GM11168 (cell line): ENCODE results near the gene OIT3.

ENCODE experiments used
- in situ Hi-C: fragments of 300-500 bp; cut with MboI; formaldehyde crosslinking; loops from one replicate; pipeline ENCODE4 v1.12.0; 2022; ENCODE audit warnings: low sequenced_read_pairs; ENCODE audit not compliant: unreplicated experiment

OIT3 gene

GRCh38 chr10:72946963-72947362, 53.4 kb downstream of the OIT3 start:
- in situ Hi-C loops: no loop called here

- in situ Hi-C loops: no loop called here
Measured at GRCh38 chr10:72948762-72949161, 55.2 kb downstream of the OIT3 start.

DNA sequence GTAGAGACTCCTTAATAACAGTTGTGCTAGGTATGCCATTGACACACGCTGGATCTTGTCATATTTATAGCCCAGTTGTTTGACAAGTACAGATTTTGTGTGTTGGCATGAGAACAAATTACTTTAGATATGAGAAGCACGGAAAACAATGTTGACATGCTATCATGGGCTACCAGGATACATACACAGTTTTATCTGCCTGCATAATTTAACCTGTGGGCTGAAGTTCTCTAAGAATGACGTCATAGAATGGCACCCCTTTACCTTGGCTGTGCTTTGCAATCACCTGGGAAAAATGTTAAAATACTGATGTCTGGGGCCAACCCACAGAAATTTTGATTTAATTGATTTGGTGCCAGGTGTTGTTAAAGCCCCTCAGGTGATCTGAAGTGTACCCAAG, 58.2 kb downstream of the OIT3 start:
- in situ Hi-C loops: no loop called here

DNA sequence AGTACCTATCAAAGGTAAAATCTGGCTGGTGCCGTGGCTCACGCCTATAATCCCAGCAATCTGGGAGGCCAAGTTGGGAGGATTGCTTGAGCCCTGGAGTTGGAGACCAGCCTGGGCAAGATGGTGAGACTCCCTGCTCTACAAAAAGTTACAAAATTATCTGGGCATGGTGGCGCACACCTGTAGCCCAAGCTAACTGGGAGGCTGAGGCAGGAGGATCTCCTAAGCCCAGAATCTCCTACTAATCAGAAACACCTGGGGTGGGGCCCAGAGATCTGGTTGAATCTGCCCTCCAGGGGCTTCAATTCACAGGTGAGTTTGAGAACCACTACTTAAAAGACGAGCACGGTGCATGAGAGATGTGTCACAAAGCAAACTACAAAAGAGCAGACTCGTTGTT, 58.6 kb downstream of the OIT3 start:
- in situ Hi-C loops: no loop called here

- in situ Hi-C loops: no loop called here
Measured at GRCh38 chr10:72952642-72953158, 59.2 kb downstream of the OIT3 start.

- in situ Hi-C loops: no loop called here
Measured at GRCh38 chr10:72953687-72954086, 60.1 kb downstream of the OIT3 start.

DNA sequence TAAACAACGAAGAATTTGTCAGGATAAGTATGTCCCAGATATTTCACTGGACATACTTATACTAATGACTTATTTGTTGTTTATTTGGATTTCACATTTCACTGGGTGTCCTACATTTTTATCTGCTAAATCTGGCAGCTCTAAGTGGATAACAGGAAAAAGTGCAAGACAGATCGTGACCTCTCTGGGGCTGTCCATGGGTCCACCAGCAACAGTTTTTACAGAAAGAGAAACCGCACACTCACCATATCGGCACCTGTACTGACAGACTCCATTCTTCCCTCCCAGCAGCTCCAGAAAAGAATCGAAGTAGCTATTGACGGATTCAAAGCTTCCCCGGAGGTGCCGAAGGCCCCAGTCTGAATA, 60.7 kb downstream of the OIT3 start:
- in situ Hi-C loops: no loop called here

GRCh38 chr10:72954596-72955554, 61.3 kb downstream of the OIT3 start, which contains the start of gene PLA2G12B:
TSS of gene PLA2G12B (minus strand) at chr10:72954806. CDS start at chr10:72954685, 121 bp downstream.
- in situ Hi-C loops: no loop called here

DNA sequence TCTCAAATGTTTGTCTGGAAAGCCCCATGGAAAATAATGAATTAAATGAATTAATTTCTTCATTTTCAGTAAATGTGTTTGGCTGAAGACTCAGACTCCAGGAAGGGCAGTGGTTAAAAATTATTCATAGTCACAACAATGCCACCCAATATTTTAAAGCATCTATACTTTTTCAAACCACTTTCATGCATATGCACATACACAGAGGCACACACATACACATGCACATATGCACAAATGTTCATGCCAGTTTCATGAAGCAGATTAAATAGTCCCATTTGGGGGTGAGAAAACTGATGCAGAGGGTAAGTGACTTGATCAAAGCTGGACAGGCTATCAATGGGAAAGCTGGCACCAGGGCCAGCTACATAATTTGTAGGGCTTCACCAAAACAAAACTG, 62.5 kb downstream of the OIT3 start:
- in situ Hi-C loops: no loop called here

DNA sequence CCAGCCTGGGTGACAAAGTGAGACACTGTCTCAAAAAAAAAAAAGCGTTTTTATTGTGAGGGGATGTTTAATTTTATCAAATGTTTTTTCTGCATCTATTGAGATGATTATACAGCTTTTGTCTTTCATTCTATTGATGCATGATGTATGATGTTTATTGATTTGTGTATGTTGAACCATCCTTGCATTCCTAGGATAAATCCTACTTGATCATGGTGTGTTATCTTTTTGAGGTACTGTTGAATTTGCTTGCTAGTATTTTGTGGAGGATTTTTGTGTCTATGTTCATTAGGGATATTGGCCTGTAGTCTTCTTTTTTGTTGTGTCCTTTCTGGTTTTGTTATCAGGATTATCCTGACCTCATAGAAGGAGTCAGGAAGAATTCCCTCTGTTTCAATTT, 83.3 kb downstream of the OIT3 start:
- in situ Hi-C loops: no loop called here

DNA sequence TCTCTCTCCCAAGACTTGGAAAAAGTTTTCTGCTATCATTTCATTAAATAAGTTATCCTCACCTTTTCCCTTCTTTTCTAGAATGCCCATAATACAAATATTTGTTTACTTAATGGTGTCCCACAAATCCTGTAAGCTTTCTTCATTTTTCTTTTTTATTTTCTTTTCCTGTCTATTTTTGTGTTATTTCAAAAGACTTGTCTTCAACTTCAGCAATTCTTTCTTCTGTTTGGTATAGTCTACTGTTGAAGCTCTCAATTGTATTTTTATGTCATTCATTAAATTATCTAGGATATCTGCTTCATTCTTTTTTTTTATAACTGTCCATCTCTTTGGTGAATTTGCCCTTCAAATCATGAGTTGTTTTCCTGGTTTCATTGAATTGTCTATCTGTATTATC, 86.2 kb downstream of the OIT3 start:
- in situ Hi-C loops: no loop called here

GRCh38 chr10:72980348-72980747, 86.8 kb downstream of the OIT3 start:
- in situ Hi-C loops: no loop called here

DNA sequence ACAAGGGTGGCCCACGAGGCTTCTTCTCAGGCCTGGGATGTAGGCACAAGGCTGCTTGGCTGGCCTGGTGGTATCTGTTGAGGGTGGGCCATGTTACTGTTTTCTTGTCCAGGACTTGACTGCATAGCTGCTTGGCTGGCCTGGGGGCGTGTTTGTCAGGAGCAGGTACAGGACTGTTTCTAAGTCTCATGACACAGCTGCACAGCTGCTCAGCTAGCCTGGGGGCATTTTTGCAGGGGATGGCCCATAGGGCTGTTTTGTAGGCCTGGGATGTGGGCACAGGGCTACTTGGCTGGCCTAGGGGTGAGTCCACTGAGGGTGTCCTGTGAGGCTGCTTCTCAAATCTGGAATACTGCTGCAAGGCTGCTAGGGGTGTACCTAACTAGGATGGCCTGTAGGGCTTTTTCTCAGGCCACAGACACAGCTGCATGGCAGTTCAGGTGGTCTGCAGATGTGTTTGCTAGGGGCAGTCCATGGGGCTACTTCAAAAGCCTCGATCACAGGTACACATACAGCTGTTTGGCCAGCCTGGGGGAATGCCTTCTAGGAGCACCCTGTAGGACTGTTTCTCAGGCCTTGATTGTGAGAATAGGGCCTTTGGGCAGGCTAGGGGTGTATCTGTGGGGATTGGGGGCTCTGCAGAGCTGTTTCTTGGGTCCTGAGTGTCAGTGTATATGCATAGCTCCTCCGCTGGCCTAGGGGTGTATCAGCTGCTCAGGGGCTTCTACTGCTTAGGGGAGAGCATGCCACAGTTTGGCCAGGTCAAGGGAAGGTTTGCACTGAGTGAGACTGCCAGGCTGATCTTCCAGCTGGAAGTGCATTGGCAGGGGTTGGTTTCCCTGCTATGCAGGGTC, 87.7 kb downstream of the OIT3 start:
- in situ Hi-C loops: no loop called here

GRCh38 chr10:72981882-72982529, 88.5 kb downstream of the OIT3 start:
- in situ Hi-C loops: no loop called here
